ENCODE data around the gene PTPRS.

PTPRS gene

DNA sequence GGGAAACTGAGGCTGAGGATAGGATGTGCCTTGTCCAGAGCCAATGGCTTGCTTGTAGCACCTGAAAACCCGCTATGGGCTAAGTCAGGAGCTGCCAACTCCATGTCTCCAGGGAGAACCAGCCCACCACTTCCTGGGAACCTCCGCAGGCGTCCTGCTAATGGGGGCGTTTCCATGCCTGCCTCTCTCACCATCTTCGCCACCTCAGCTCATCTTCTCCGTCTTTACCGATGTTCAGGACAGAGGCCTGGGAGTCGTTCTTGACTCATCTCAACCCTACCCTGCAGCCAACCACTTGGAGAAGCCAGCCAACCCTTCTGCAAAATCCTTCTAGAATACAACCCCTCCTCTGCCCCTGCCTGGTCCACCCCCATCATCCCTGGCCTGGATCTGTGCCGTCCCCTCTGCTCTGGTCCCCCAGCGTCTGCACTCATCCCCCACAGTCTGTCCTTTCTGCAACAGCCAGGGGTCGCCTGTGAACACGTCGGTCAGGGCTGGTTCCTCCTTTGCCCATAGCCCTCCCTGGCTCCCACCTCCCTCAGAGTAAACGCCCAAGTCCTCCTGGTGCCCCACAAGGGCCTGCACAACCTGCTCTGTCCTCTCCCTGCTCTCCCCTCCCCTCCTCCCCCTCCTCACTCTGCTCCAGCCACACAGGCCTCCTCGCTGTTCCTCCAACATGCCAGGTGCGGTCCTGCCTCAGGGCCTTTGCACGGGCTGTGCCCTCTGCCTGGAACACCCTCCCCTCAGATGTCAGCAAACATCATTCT lies 31.0 kb downstream of the PTPRS start (continued):
- TF ChIP-seq ZNF223 (tag by site-specific recombination; IDR thresholded peaks at IDR 0.05) (0 out of 2 replicates have a peak, but pooled peaks have one; percentile 17), ZNF302 (tag by site-specific recombination; IDR thresholded peaks at IDR 0.05; ENCODE audit: low read depth) (no peak), ZNF19 (tag by site-specific recombination; IDR thresholded peaks at IDR 0.05; ENCODE audit: low read depth) (no peak), ZNF623 (tag by site-specific recombination; IDR thresholded peaks at IDR 0.05) (peak; percentile 100), ZNF354C (tag by site-specific recombination; IDR thresholded peaks at IDR 0.05; ENCODE audit: borderline replicate concordance, low read depth) (no peak), ZNF350 (tag by site-specific recombination; IDR thresholded peaks at IDR 0.05) (no peak), ZNF404 (tag by site-specific recombination; IDR thresholded peaks at IDR 0.05) (no peak), ZNF600 (tag by site-specific recombination; IDR thresholded peaks at IDR 0.05) (peak; percentile 70), ZBTB48 (tag by site-specific recombination; IDR thresholded peaks at IDR 0.05) (peak; percentile 49; the same call in 1 of the 2 replicates), MEIS1 (CRISPR knock-in tag; IDR thresholded peaks at IDR 0.05; ENCODE audit: borderline replicate concordance) (no peak), GLIS2 (tag by site-specific recombination; IDR thresholded peaks at IDR 0.05) (peak; percentile 56), SP2 (tag by site-specific recombination; IDR thresholded peaks at IDR 0.05) (no peak), ZNF433 (tag by site-specific recombination; IDR thresholded peaks at IDR 0.05; ENCODE audit: low read depth) (no peak), ZNF426 (tag by site-specific recombination; IDR thresholded peaks at IDR 0.05) (no peak), KLF10 (tag by site-specific recombination; IDR thresholded peaks at IDR 0.05) (no peak), ZNF24 (tag by site-specific recombination; IDR thresholded peaks at IDR 0.05) (no peak), KLF16 (tag by site-specific recombination; IDR thresholded peaks at IDR 0.05) (no peak), ZNF555 (tag by site-specific recombination; conservative IDR thresholded peaks at IDR 0.05) (no peak), ZNF324 (tag by site-specific recombination; IDR thresholded peaks at IDR 0.05) (no peak), OSR2 (tag by site-specific recombination; IDR thresholded peaks at IDR 0.05) (no peak), ZNF776 (tag by site-specific recombination; IDR thresholded peaks at IDR 0.05; ENCODE audit: borderline replicate concordance) (no peak)
- TF ChIP-seq, protein P1, sequence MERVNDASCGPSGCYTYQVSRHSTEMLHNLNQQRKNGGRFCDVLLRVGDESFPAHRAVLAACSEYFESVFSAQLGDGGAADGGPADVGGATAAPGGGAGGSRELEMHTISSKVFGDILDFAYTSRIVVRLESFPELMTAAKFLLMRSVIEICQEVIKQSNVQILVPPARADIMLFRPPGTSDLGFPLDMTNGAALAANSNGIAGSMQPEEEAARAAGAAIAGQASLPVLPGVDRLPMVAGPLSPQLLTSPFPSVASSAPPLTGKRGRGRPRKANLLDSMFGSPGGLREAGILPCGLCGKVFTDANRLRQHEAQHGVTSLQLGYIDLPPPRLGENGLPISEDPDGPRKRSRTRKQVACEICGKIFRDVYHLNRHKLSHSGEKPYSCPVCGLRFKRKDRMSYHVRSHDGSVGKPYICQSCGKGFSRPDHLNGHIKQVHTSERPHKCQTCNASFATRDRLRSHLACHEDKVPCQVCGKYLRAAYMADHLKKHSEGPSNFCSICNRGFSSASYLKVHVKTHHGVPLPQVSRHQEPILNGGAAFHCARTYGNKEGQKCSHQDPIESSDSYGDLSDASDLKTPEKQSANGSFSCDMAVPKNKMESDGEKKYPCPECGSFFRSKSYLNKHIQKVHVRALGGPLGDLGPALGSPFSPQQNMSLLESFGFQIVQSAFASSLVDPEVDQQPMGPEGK (tag by site-specific recombination; IDR thresholded peaks at IDR 0.05): peak; percentile 43; the same call in 1 of the 2 replicates
- TF ChIP-seq, protein P2, sequence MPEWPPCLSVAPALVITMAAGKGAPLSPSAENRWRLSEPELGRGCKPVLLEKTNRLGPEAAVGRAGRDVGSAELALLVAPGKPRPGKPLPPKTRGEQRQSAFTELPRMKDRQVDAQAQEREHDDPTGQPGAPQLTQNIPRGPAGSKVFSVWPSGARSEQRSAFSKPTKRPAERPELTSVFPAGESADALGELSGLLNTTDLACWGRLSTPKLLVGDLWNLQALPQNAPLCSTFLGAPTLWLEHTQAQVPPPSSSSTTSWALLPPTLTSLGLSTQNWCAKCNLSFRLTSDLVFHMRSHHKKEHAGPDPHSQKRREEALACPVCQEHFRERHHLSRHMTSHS (tag by site-specific recombination; IDR thresholded peaks at IDR 0.05): no peak
- TF ChIP-seq, protein P3, sequence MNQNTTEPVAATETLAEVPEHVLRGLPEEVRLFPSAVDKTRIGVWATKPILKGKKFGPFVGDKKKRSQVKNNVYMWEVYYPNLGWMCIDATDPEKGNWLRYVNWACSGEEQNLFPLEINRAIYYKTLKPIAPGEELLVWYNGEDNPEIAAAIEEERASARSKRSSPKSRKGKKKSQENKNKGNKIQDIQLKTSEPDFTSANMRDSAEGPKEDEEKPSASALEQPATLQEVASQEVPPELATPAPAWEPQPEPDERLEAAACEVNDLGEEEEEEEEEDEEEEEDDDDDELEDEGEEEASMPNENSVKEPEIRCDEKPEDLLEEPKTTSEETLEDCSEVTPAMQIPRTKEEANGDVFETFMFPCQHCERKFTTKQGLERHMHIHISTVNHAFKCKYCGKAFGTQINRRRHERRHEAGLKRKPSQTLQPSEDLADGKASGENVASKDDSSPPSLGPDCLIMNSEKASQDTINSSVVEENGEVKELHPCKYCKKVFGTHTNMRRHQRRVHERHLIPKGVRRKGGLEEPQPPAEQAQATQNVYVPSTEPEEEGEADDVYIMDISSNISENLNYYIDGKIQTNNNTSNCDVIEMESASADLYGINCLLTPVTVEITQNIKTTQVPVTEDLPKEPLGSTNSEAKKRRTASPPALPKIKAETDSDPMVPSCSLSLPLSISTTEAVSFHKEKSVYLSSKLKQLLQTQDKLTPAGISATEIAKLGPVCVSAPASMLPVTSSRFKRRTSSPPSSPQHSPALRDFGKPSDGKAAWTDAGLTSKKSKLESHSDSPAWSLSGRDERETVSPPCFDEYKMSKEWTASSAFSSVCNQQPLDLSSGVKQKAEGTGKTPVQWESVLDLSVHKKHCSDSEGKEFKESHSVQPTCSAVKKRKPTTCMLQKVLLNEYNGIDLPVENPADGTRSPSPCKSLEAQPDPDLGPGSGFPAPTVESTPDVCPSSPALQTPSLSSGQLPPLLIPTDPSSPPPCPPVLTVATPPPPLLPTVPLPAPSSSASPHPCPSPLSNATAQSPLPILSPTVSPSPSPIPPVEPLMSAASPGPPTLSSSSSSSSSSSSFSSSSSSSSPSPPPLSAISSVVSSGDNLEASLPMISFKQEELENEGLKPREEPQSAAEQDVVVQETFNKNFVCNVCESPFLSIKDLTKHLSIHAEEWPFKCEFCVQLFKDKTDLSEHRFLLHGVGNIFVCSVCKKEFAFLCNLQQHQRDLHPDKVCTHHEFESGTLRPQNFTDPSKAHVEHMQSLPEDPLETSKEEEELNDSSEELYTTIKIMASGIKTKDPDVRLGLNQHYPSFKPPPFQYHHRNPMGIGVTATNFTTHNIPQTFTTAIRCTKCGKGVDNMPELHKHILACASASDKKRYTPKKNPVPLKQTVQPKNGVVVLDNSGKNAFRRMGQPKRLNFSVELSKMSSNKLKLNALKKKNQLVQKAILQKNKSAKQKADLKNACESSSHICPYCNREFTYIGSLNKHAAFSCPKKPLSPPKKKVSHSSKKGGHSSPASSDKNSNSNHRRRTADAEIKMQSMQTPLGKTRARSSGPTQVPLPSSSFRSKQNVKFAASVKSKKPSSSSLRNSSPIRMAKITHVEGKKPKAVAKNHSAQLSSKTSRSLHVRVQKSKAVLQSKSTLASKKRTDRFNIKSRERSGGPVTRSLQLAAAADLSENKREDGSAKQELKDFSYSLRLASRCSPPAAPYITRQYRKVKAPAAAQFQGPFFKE (tag by site-specific recombination; IDR thresholded peaks at IDR 0.05; ENCODE audit: borderline replicate concordance): no peak
- TF ChIP-seq, protein P4, sequence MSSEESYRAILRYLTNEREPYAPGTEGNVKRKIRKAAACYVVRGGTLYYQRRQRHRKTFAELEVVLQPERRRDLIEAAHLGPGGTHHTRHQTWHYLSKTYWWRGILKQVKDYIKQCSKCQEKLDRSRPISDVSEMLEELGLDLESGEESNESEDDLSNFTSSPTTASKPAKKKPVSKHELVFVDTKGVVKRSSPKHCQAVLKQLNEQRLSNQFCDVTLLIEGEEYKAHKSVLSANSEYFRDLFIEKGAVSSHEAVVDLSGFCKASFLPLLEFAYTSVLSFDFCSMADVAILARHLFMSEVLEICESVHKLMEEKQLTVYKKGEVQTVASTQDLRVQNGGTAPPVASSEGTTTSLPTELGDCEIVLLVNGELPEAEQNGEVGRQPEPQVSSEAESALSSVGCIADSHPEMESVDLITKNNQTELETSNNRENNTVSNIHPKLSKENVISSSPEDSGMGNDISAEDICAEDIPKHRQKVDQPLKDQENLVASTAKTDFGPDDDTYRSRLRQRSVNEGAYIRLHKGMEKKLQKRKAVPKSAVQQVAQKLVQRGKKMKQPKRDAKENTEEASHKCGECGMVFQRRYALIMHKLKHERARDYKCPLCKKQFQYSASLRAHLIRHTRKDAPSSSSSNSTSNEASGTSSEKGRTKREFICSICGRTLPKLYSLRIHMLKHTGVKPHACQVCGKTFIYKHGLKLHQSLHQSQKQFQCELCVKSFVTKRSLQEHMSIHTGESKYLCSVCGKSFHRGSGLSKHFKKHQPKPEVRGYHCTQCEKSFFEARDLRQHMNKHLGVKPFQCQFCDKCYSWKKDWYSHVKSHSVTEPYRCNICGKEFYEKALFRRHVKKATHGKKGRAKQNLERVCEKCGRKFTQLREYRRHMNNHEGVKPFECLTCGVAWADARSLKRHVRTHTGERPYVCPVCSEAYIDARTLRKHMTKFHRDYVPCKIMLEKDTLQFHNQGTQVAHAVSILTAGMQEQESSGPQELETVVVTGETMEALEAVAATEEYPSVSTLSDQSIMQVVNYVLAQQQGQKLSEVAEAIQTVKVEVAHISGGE (tag by site-specific recombination; conservative IDR thresholded peaks at IDR 0.05; ENCODE audit: low read depth): no peak
- TF ChIP-seq, protein P5, sequence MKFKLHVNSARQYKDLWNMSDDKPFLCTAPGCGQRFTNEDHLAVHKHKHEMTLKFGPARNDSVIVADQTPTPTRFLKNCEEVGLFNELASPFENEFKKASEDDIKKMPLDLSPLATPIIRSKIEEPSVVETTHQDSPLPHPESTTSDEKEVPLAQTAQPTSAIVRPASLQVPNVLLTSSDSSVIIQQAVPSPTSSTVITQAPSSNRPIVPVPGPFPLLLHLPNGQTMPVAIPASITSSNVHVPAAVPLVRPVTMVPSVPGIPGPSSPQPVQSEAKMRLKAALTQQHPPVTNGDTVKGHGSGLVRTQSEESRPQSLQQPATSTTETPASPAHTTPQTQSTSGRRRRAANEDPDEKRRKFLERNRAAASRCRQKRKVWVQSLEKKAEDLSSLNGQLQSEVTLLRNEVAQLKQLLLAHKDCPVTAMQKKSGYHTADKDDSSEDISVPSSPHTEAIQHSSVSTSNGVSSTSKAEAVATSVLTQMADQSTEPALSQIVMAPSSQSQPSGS (tag by site-specific recombination; IDR thresholded peaks at IDR 0.05; ENCODE audit: low read depth): no peak
